Urinary bladder (tissue), 4 donors: ENCODE results near the gene SLC16A13. TPM values are rescaled to one million over a fixed set of nuclear protein-coding genes. Genes with fewer than 3 reads are reported as not detected.
A peak's percentile ranks its signal among the peaks of the same experiment; 100 is the strongest.
"Not testable (repeated sequence)": the region's sequence is repeated elsewhere in the genome, so short reads cannot be mapped to it uniquely, and the experiment has no call there.

Experiments used
- DNase-seq: peaks from one replicate; pipeline ENCODE4 v3.0.0-alpha.2; 2015; ENCODE audit errors: extremely low spot score
- H3K27ac ChIP-seq: one replicate; pipeline ENCODE4 v1.5.1; 2013; ENCODE audit warnings: low read depth, mild to moderate bottlenecking, moderate library complexity
- H3K36me3 ChIP-seq: one replicate; pipeline ENCODE4 v1.6.1; 2013; ENCODE audit warnings: mild to moderate bottlenecking, moderate library complexity; ENCODE audit not compliant: insufficient read depth
- H3K4me1 ChIP-seq: one replicate; pipeline ENCODE4 v1.6.1; 2013; ENCODE audit warnings: mild to moderate bottlenecking, moderate library complexity; ENCODE audit not compliant: insufficient read depth
- H3K4me3 ChIP-seq: one replicate; pipeline ENCODE4 v1.5.1; 2013; ENCODE audit warnings: low read depth, low read length
- WGBS: extraction: QIAGEN DNeasy Blood & Tissue Kit; methylation state at CpG from one replicate; pipeline ENCODE4 v1.1.7; 2013; 5-methylcytosine and 5-hydroxymethylcytosine counted together
- polyA plus RNA-seq: library from polyadenylated mRNA; stranded (reverse); fragments of 200-250 nt; gene quantifications from one replicate; pipeline ENCODE4 v1.2.3, GENCODE V29; 2013
- small RNA-seq: library from RNA; depleted of rRNA; stranded (forward); fragments of <200 nt; gene quantifications from one replicate; pipeline ENCODE3, GENCODE V24; 2014
- total RNA-seq: library from RNA; depleted of rRNA; stranded (reverse); fragments of >200 nt; gene quantifications from one replicate; pipeline ENCODE4 v1.2.3, GENCODE V29; 2014
- donor health status: healthy with polysubstance abuse.
- donor health status: healthy.

SLC16A13 gene
- total and polyA plus RNA-seq, 2 donors: 0.37 to 1.5 TPM

- Histone ChIP-seq H3K27ac (no peak overlapping the region), H3K4me3 (no peak overlapping the region), H3K4me1 (no peaks in the 10 kb centered on the region), H3K36me3 (no peaks in the 10 kb centered on the region)
- DNase-seq: no peak
- 82% methylated on average over 10 of the region's 10 CpGs for WGBS
Observed at GRCh38 chr17:7078711-7079110, 42.9 kb downstream of the SLC16A13 start.

- H3K4me1 ChIP-seq: no peaks in the 10 kb centered on the region
- no peak for DNase-seq
- H3K27ac ChIP-seq: no peak within 1 kb of the TSS
- 56% methylated on average over 15 of the region's 15 CpGs for WGBS
- H3K36me3 ChIP-seq: no peaks in the 10 kb centered on the region
- H3K4me3 ChIP-seq: no peak within 1 kb of the TSS
Observed at GRCh38 chr17:7079581-7080455, 44.0 kb downstream of the SLC16A13 start, which contains the start of gene CLEC10A. CLEC10A (minus strand) TSS chr17:7080251; CDS start chr17:7078812, 1,439 bp downstream.

- Histone ChIP-seq H3K4me1 (no peaks in the 10 kb centered on the region), H3K36me3 (no peaks in the 10 kb centered on the region), H3K27ac (no peak overlapping the region), H3K4me3 (no peak overlapping the region)
- WGBS: 58% methylated on average over 10 of the region's 10 CpGs
- DNase-seq: no peak
Observed at GRCh38 chr17:7080456-7081041, 44.7 kb downstream of the SLC16A13 start.

- WGBS: 85% methylated on average over 16 of the region's 16 CpGs
- Histone ChIP-seq H3K4me1 (no peaks in the 10 kb centered on the region), H3K36me3 (no peaks in the 10 kb centered on the region), H3K27ac (no peak overlapping the region), H3K4me3 (no peak overlapping the region)
- DNase-seq: no peak
Observed at GRCh38 chr17:7081341-7082062, 45.7 kb downstream of the SLC16A13 start.

- H3K4me1 ChIP-seq: no peaks in the 10 kb centered on the region
- 79% methylated on average over 4 of the region's 4 CpGs for WGBS
- no peak overlapping the region for H3K27ac ChIP-seq
- no peak overlapping the region for H3K4me3 ChIP-seq
- DNase-seq: no peak
- H3K36me3 ChIP-seq: no peaks in the 10 kb centered on the region
Observed at GRCh38 chr17:7083592-7083991, 47.8 kb downstream of the SLC16A13 start.

GRCh38 chr17:7084088-7084487, 48.3 kb downstream of the SLC16A13 start:
- no peak overlapping the region for H3K4me3 ChIP-seq
- WGBS: 39% methylated on average over 7 of the region's 7 CpGs
- H3K36me3 ChIP-seq: no peaks in the 10 kb centered on the region
- H3K27ac ChIP-seq: no peak overlapping the region
- DNase-seq: no peak
- no peaks in the 10 kb centered on the region for H3K4me1 ChIP-seq

- not testable (repeated sequence) for H3K4me1 ChIP-seq, H3K36me3 ChIP-seq, H3K27ac ChIP-seq, H3K4me3 ChIP-seq
- WGBS: 28% methylated on average over 4 of the region's 4 CpGs
- peak; percentile 36 for DNase-seq
Observed at GRCh38 chr17:7088442-7088841, 52.6 kb downstream of the SLC16A13 start.

GRCh38 chr17:7089570-7089969, 53.8 kb downstream of the SLC16A13 start:
- not testable (repeated sequence) for H3K4me1 ChIP-seq, H3K4me3 ChIP-seq, H3K36me3 ChIP-seq, H3K27ac ChIP-seq, DNase-seq
- 93% methylated on average over 6 of the region's 6 CpGs for WGBS

Small RNAs within 50 kb of the gene (small RNA-seq; reads per million reads assigned to genes)
- not detected for gene AC120057.1

Other genes starting within 250 kb of the SLC16A13 start
- gene TEKT1, start 204.3 kb upstream of the SLC16A13 start, total RNA-seq: not detected
- not detected for gene TEKT1, start 204.3 kb upstream of the SLC16A13 start, polyA plus RNA-seq
- gene ALOX12, start 40.0 kb upstream of the SLC16A13 start, total RNA-seq: not detected
- gene ALOX12, start 40.0 kb upstream of the SLC16A13 start, polyA plus RNA-seq: 0.04 TPM
- gene RNASEK, start 23.4 kb upstream of the SLC16A13 start, total RNA-seq: 32.9 TPM
- 305 TPM for gene RNASEK, start 23.4 kb upstream of the SLC16A13 start, polyA plus RNA-seq
- gene BCL6B, start 13.0 kb upstream of the SLC16A13 start, total RNA-seq: 12.5 TPM
- gene BCL6B, start 13.0 kb upstream of the SLC16A13 start, polyA plus RNA-seq: 9.9 TPM
- not detected for gene SLC16A11, start 8.1 kb downstream of the SLC16A13 start, total RNA-seq
- 1.5 TPM for gene SLC16A11, start 8.1 kb downstream of the SLC16A13 start, polyA plus RNA-seq
- gene CLEC10A, start 44.2 kb downstream of the SLC16A13 start, total RNA-seq: 5.0 TPM
- 18.8 TPM for gene CLEC10A, start 44.2 kb downstream of the SLC16A13 start, polyA plus RNA-seq
- gene ASGR2, start 78.8 kb downstream of the SLC16A13 start, total RNA-seq: not detected
- 1.7 TPM for gene ASGR2, start 78.8 kb downstream of the SLC16A13 start, polyA plus RNA-seq
- gene ASGR1, start 143.4 kb downstream of the SLC16A13 start, total RNA-seq: 1.7 TPM
- gene ASGR1, start 143.4 kb downstream of the SLC16A13 start, polyA plus RNA-seq: 1.6 TPM
- gene DLG4, start 183.8 kb downstream of the SLC16A13 start, total RNA-seq: 19.4 TPM
- gene DLG4, start 183.8 kb downstream of the SLC16A13 start, polyA plus RNA-seq: 17.1 TPM
- 130 TPM for gene ACADVL, start 183.9 kb downstream of the SLC16A13 start, total RNA-seq
- 314 TPM for gene ACADVL, start 183.9 kb downstream of the SLC16A13 start, polyA plus RNA-seq
- gene DVL2, start 198.5 kb downstream of the SLC16A13 start, total RNA-seq: 45.5 TPM
- 41.5 TPM for gene DVL2, start 198.5 kb downstream of the SLC16A13 start, polyA plus RNA-seq
- 18.8 TPM for gene PHF23, start 203.4 kb downstream of the SLC16A13 start, total RNA-seq
- gene PHF23, start 203.4 kb downstream of the SLC16A13 start, polyA plus RNA-seq: 39.0 TPM
- 246 TPM for gene GABARAP, start 206.4 kb downstream of the SLC16A13 start, total RNA-seq
- 681 TPM for gene GABARAP, start 206.4 kb downstream of the SLC16A13 start, polyA plus RNA-seq
- 40.0 TPM for gene CTDNEP1, start 215.7 kb downstream of the SLC16A13 start, total RNA-seq
- gene CTDNEP1, start 215.7 kb downstream of the SLC16A13 start, polyA plus RNA-seq: 89.2 TPM
- gene ELP5, start 216.2 kb downstream of the SLC16A13 start, total RNA-seq: 17.7 TPM
- 39.2 TPM for gene ELP5, start 216.2 kb downstream of the SLC16A13 start, polyA plus RNA-seq
- 24.2 TPM for gene CLDN7, start 226.5 kb downstream of the SLC16A13 start, total RNA-seq
- 34.4 TPM for gene CLDN7, start 226.5 kb downstream of the SLC16A13 start, polyA plus RNA-seq
- gene SLC2A4, start 245.7 kb downstream of the SLC16A13 start, total RNA-seq: 11.6 TPM
- 66.1 TPM for gene SLC2A4, start 245.7 kb downstream of the SLC16A13 start, polyA plus RNA-seq